Spleen (tissue), 11 donors: ENCODE measurements around the gene SLC29A2. TPM values are rescaled to one million over a fixed set of nuclear protein-coding genes. Genes with fewer than 3 reads are reported as not detected.
A peak's percentile ranks its signal among the peaks of the same experiment; 100 is the strongest.
"Not testable (repeated sequence)": the region's sequence is repeated elsewhere in the genome, so short reads cannot be mapped to it uniquely, and the experiment has no call there.

Source experiments
- DNase-seq: peaks from one replicate; pipeline ENCODE4 v3.0.0-alpha.2; 2020
- H3K27ac ChIP-seq, 8 donors: fragments of 200-600 bp; sonication (generic) in 7 of 8; 1 replicate in 4 of 8; 2 replicates in 4 of 8; pipeline versions ENCODE4 v1.5.0 to v1.8.0; 2016 to 2021; ENCODE audit warnings: inconsistent platforms in 4 of 8, mild to moderate bottlenecking in 4 of 8, moderate library complexity in 1 of 8
- H3K27me3 ChIP-seq, 7 donors: fragments of 200-600 bp; sonication (generic) in 6 of 7; replicated peaks in 1 of 7; 1 replicate in 4 of 7; 2 replicates in 3 of 7; pipeline versions ENCODE4 v1.5.0 to v1.8.0; 2016 to 2021; ENCODE audit warnings: inconsistent platforms in 3 of 7, mild to moderate bottlenecking in 1 of 7
- H3K36me3 ChIP-seq, 6 donors: fragments of 200-600 bp; sonication (generic) in 5 of 6; 1 replicate in 4 of 6; 2 replicates in 2 of 6; pipeline versions ENCODE4 v1.5.0 to v1.8.0; 2016 to 2021; ENCODE audit warnings: inconsistent platforms in 2 of 6
- H3K4me1 ChIP-seq, 6 donors: fragments of 200-600 bp; sonication (generic) in 5 of 6; 1 replicate in 3 of 6; 2 replicates in 3 of 6; pipeline versions ENCODE4 v1.5.0 to v1.8.0; 2016 to 2021; ENCODE audit warnings: inconsistent platforms in 3 of 6
- H3K4me3 ChIP-seq, 8 donors: fragments of 200-600 bp; sonication (generic) in 7 of 8; 1 replicate in 4 of 8; 2 replicates in 4 of 8; pipeline versions ENCODE4 v1.5.0 to v1.8.0; 2016 to 2021; ENCODE audit warnings: inconsistent platforms in 4 of 8, mild to moderate bottlenecking in 4 of 8, moderate library complexity in 2 of 8
- H3K9me3 ChIP-seq, 8 donors: fragments of 200-600 bp; sonication (generic) in 7 of 8; 1 replicate in 4 of 8; 2 replicates in 4 of 8; pipeline versions ENCODE4 v1.5.0 to v1.8.0; 2016 to 2021; ENCODE audit warnings: inconsistent platforms in 4 of 8
- POLR2A ChIP-seq, 3 donors: fragments of 450-650 bp; IDR thresholded peaks; one replicate each; pipeline ENCODE4 v1.5.1; 2017; ENCODE audit warnings: antibody characterized with exemption in 3 of 3, mild to moderate bottlenecking in 1 of 3
- POLR2AphosphoS5 ChIP-seq, 3 donors: sonication (generic); formaldehyde crosslinking; IDR thresholded peaks; one replicate each; pipeline ENCODE4 v1.5.1; 2017; ENCODE audit warnings: antibody characterized with exemption in 3 of 3
- WGBS, 5 donors: extraction: QIAGEN DNeasy Blood & Tissue Kit in 3 of 5; methylation state at CpG; one replicate each; pipeline versions ENCODE4 v1.1.5 to v1.1.7; 2013 to 2018; 5-methylcytosine and 5-hydroxymethylcytosine counted together
- intact Hi-C: fragments of 100-400 bp; cut with DNase I; formaldehyde crosslinking; loops from one replicate; pipeline ENCODE4 v1.15.0; 2023; ENCODE audit warnings: low total_unique reads
- polyA plus RNA-seq, 3 donors: library from polyadenylated mRNA; stranded (reverse); fragments of 200-250 nt; gene quantifications; one replicate each; pipeline ENCODE4 v1.2.1, GENCODE V29; 2013
- total RNA-seq, 7 donors: library from RNA; depleted of rRNA in 3 of 7; stranded (reverse); fragments of >200 nt in 3 of 7; fragmentation: NEBNext Ultra II Directional in 4 of 7; extraction: Animal tissue kit (Norgen Biotek cat#: 25700) in 4 of 7; gene quantifications; one replicate each; pipeline versions ENCODE4 v1.1.0 to v1.2.1, GENCODE V29; 2016 to 2021
- TF ChIP-seq, protein P1 (sequence below), 11 experiments: fragments of 200-600 bp in 7 of 11; fragments of 450-650 bp in 4 of 11; sonication (generic) in 4 of 11; IDR thresholded peaks in 8 of 11; conservative IDR thresholded peaks in 3 of 11; 1 replicate in 7 of 11; 2 replicates in 4 of 11; pipeline versions ENCODE4 v1.4.0 to v1.8.0; 2016 to 2021; ENCODE audit warnings: antibody characterized with exemption in 11 of 11, inconsistent platforms in 4 of 11, mild to moderate bottlenecking in 1 of 11
- donor health status: healthy with polysubstance abuse.
- donor health status: DM: no; HTN: no; CAD: no; lungs with moderate emphysema.
- donor health status: DM: no; HTN: no; CAD: no.
- donor health status: Bipolar disorder and iron deficiency.
- donor health status: healthy.
- donor health status: DM: no; HTN: no; CAD: no.
- donor health status: DM: yes; HTN: yes; CAD: no.

The SLC29A2 gene
- total and polyA plus RNA-seq, 10 donors, result 1.9 to 8.4 (median 4.5) TPM

DNA sequence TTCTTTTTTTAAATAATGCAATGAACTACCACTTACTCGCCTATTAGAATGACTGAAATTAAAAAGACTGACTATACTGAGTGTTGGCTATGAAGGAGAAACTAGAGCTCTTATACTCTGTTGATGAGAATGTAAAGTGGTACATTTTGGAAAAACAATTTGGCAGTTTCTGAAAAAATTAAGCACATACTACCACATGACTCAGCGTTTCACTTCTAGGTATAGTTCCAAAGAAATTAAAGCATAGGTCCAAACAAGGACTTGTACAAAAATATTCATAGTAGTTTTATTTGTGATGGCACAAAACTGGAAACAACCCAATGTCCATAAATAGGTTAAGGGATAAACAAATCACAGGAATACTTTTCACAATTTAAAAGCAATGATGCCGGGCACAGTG, 22.4 kb upstream of the SLC29A2 start:
- Histone ChIP-seq H3K27ac (no peak overlapping the region), H3K9me3 (no peaks in the 10 kb centered on the region), H3K4me3 (no peak overlapping the region), H3K27me3 (peaks cover 0 to 25% (median 0%) of the 10 kb centered on the region in 7 donors), H3K36me3 (no peaks in the 10 kb centered on the region), H3K4me1 (peaks cover 0 to 4% (median 0%) of the 10 kb centered on the region in 6 donors)
- WGBS, 5 donors, result 86 to 91% (median 87%) methylated on average over 3 of the region's 3 CpGs
- TF ChIP-seq, protein P1, sequence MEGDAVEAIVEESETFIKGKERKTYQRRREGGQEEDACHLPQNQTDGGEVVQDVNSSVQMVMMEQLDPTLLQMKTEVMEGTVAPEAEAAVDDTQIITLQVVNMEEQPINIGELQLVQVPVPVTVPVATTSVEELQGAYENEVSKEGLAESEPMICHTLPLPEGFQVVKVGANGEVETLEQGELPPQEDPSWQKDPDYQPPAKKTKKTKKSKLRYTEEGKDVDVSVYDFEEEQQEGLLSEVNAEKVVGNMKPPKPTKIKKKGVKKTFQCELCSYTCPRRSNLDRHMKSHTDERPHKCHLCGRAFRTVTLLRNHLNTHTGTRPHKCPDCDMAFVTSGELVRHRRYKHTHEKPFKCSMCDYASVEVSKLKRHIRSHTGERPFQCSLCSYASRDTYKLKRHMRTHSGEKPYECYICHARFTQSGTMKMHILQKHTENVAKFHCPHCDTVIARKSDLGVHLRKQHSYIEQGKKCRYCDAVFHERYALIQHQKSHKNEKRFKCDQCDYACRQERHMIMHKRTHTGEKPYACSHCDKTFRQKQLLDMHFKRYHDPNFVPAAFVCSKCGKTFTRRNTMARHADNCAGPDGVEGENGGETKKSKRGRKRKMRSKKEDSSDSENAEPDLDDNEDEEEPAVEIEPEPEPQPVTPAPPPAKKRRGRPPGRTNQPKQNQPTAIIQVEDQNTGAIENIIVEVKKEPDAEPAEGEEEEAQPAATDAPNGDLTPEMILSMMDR (IDR thresholded peaks at IDR 0.05 in 8 of 11, conservative IDR thresholded peaks at IDR 0.05 in 3 of 11), result no peak
- no peak for TF ChIP-seq POLR2A (IDR thresholded peaks at IDR 0.05)
- no peak for TF ChIP-seq POLR2AphosphoS5 (IDR thresholded peaks at IDR 0.05)
- intact Hi-C loops, result no loop called here
- DNase-seq, result no peak

DNA sequence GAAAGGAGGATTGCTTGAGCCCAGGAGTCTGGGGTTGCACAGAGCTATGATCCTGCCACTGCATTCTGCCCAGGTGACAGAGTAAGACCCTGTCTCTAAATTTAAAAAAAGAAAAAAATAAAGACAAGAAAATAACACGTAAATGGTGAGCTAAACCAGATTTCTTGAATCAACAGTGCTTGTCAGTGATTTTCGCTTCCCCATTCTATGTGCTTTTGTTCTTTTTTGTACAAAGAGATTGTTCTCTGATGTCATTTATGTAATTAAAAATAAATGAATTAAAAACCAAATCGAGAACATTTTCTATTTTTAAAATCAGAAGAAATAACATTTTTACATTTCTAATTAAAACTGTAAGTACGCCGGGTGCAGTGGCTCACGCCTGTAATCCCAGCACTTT, 19.8 kb upstream of the SLC29A2 start:
- Histone ChIP-seq H3K27me3 (peaks cover 0 to 22% (median 0%) of the 10 kb centered on the region in 7 donors), H3K9me3 (no peaks in the 10 kb centered on the region), H3K4me3 (no peak overlapping the region), H3K27ac (no peak overlapping the region), H3K4me1 (peaks cover 0 to 10% (median 3%) of the 10 kb centered on the region in 6 donors), H3K36me3 (no peaks in the 10 kb centered on the region)
- intact Hi-C loops, result no loop called here
- 62 to 81% (median 74%) methylated on average over 6 of the region's 6 CpGs for WGBS, 5 donors
- no peak for DNase-seq
- TF ChIP-seq, protein P1 (IDR thresholded peaks at IDR 0.05 in 8 of 11, conservative IDR thresholded peaks at IDR 0.05 in 3 of 11), result no peak
- TF ChIP-seq POLR2A (IDR thresholded peaks at IDR 0.05), result no peak
- TF ChIP-seq POLR2AphosphoS5 (IDR thresholded peaks at IDR 0.05), result no peak

DNA sequence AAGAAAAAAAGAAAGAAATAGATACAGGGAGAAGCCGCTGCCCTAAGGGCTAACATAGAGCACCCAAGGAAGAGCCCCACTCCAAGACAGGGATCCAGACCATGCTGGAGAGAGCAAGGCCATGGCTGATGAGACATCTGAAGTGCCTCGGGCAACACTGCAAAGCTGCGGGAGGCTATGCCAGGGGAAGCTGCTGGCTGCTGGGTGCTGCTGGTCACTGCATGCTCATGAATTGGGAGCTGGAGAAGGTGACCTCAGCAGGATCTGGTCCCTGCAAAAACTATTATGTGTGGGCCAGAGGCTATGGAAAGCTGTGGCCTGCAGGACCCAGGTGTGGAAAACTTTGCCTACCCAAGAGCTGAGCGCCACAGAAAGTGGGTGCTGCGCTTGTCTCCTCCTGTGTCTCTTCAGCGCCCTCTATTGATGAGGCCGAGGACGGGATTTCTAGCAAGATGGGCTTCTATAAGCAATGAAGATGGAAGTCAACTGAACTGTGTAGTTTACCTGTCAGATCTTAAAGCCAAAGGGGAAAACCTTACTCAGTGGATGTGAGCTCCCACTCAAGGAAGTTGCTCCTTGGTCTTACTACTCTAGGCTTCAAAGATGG, 17.3 kb upstream of the SLC29A2 start:
- intact Hi-C loops, result loop anchor here (5.0 kb wide), 1 partner anchor 77 kb away; no protein-coding TSS in a partner anchor
- Histone ChIP-seq H3K4me1 (peaks cover 0 to 16% (median 8%) of the 10 kb centered on the region in 6 donors), H3K27me3 (peaks cover 0 to 25% (median 0%) of the 10 kb centered on the region in 7 donors), H3K9me3 (no peaks in the 10 kb centered on the region), H3K4me3 (no peak overlapping the region), H3K27ac (no peak overlapping the region), H3K36me3 (no peaks in the 10 kb centered on the region)
- DNase-seq, result peak; percentile 80
- no peak for TF ChIP-seq POLR2AphosphoS5 (IDR thresholded peaks at IDR 0.05)
- TF ChIP-seq, protein P1 (IDR thresholded peaks at IDR 0.05 in 8 of 11, conservative IDR thresholded peaks at IDR 0.05 in 3 of 11), result peak in 9 of 11 experiments; percentile 43 to 77 (median 66)
- TF ChIP-seq POLR2A (IDR thresholded peaks at IDR 0.05), result no peak
- 27 to 34% (median 31%) methylated on average over 8 of the region's 8 CpGs for WGBS, 5 donors

DNA sequence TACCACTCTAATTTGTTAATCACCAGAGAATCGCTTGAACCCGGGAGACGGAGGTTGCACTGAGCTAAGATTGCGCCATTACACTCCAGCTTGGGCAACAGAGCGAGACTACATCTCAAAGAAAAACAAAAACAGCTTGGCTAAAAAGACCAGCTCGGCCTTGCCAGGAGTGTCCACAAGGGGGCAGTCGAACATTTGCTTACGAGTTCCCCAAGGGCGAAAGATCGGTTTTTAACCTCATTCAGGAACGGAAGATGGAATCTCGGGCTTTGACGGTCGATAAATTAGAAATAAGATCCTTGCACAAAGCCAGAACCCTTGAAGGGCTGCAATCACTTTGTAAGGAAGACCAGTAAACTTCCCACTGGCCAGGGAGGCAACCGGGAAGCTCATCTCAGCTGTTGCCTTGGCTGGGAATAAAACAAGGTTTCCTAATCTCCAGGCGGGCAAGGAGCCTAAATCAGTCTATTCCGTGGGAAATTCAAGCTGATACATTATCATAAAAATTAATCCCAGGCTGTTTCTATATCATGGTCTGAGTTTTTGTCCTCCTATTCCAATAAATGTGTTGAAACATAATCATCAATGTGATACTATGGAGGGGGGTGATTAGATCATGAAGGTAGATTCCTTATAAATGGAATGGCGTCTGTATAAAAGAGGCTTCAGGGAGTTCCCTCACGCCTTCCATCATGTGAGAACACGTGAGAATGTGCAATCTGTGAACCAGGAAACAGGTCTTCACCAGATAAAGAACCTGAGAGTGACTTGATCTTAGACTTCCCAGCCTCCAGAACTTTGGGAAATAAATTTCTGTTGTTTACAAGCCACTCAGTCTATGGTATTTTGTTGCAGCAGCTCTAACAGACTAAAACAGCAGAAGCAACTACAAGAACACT, 14.9 kb upstream of the SLC29A2 start:
- WGBS, 5 donors, result 7 to 9% (median 8%) methylated on average over 20 of the region's 20 CpGs
- no peaks in the 10 kb centered on the region for H3K36me3 ChIP-seq
- TF ChIP-seq POLR2AphosphoS5 (IDR thresholded peaks at IDR 0.05), result no peak
- TF ChIP-seq, protein P1 (IDR thresholded peaks at IDR 0.05 in 8 of 11, conservative IDR thresholded peaks at IDR 0.05 in 3 of 11), result peak; percentile 58 to 92 (median 88)
- TF ChIP-seq POLR2A (IDR thresholded peaks at IDR 0.05), result no peak

DNA sequence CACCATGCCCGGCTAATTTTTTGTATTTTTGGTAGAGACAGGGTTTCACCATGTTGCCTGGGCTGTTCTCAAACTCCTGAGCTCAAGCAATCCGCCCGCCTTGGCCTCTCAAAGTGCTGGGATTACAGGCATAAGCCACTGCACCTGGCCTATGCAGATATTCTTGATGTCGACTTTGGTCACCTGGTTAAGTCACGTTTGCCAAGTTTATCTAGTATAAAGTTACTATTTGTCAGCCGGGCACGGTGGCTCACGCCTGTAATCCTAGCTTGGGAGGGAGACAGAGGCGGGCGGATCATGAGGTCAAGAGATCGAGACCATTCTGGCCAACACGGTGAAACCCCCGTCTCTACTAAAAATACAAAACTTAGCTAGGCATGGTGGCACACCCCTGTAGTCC, 12.8 kb upstream of the SLC29A2 start:
- H3K4me3 ChIP-seq, H3K36me3 ChIP-seq, H3K27ac ChIP-seq, intact Hi-C loops, H3K9me3 ChIP-seq: not testable (repeated sequence)
- peak; percentile 46 for DNase-seq
- peaks cover 0 to 32% (median 0%) of the 10 kb centered on the region in 7 donors for H3K27me3 ChIP-seq
- WGBS, 5 donors, result 87 to 89% (median 89%) methylated on average over 13 of the region's 13 CpGs
- H3K4me1 ChIP-seq, result peaks cover 0 to 16% (median 8%) of the 10 kb centered on the region in 6 donors

More for the DNA sequence above, 14.9 kb upstream of the SLC29A2 start:
- H3K27me3 ChIP-seq, result peaks cover 0 to 28% (median 0%) of the 10 kb centered on the region in 7 donors
- peak; percentile 91 for DNase-seq
- H3K27ac ChIP-seq, result no peak overlapping the region
- peak overlapping the region in 1 of 8 donors; percentile 46 for H3K4me3 ChIP-seq
- peaks cover 0 to 16% (median 8%) of the 10 kb centered on the region in 6 donors for H3K4me1 ChIP-seq
- intact Hi-C loops, result loop anchor here (5.0 kb wide), 1 partner anchor 74 kb away; no protein-coding TSS in a partner anchor
- H3K9me3 ChIP-seq, result no peaks in the 10 kb centered on the region

DNA sequence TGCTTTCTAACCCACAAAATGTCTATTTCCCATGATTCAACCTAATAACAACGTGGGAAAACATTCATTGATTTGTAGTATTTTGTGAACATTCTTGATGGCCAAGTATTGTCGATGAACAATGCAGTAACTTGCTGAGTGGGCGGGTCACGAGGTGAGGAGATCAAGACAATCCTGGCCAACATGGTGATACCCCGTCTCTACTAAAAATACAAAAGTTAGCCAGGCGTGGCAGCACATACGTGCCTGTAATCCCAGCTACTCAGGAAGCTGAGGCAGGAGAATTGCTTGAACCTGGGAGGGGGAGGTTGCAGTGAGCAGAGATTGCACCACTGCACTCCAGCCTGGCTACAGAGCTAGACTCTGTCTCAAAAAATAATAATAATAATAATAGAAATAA, 8.7 kb upstream of the SLC29A2 start:
- intact Hi-C loops, H3K4me1 ChIP-seq, H3K27ac ChIP-seq, H3K36me3 ChIP-seq, H3K9me3 ChIP-seq, H3K4me3 ChIP-seq: not testable (repeated sequence)
- 23 to 33% (median 25%) methylated on average over 7 of the region's 7 CpGs for WGBS, 5 donors
- peaks cover 0 to 51% (median 0%) of the 10 kb centered on the region in 7 donors for H3K27me3 ChIP-seq
- DNase-seq, result peak; percentile 10
